Neural cell (in vitro differentiated cells): ENCODE measurements around the gene YBX2. TPM values are rescaled to one million over a fixed set of nuclear protein-coding genes. Genes with fewer than 3 reads are reported as not detected.

Experiments
- H2AFZ ChIP-seq: fragments of 200-600, 300-800 bp; sonication (generic), shearing (Covaris generic); 2 replicates; pipeline ENCODE4 v1.6.0; 2014; ENCODE audit warnings: low read depth, mild to moderate bottlenecking, antibody characterized with exemption, low read length, moderate library complexity
- H3F3A ChIP-seq: fragments of 200-600 bp; shearing (Covaris generic); 2 replicates; pipeline ENCODE4 v1.6.1; 2016; ENCODE audit warnings: mild to moderate bottlenecking, moderate library complexity, mixed read lengths, antibody characterized with exemption, low read length; ENCODE audit not compliant: insufficient read depth, poor library complexity, severe bottlenecking
- H3K27ac ChIP-seq: fragments of 200-600, 300-800 bp; sonication (generic), shearing (Covaris generic); 2 replicates; pipeline ENCODE4 v1.5.1; 2014; ENCODE audit warnings: mild to moderate bottlenecking, low read length, moderate library complexity
- H3K27me3 ChIP-seq: fragments of 300-800, 200-600 bp; sonication (generic), shearing (Covaris generic); 2 replicates; pipeline ENCODE4 v1.6.0; 2014; ENCODE audit warnings: mild to moderate bottlenecking, low read depth, low read length, moderate library complexity; ENCODE audit not compliant: insufficient read depth
- H3K36me3 ChIP-seq: fragments of 300-800, 200-600 bp; sonication (generic), shearing (Covaris generic); 2 replicates; pipeline ENCODE4 v1.5.1; 2014; ENCODE audit warnings: mild to moderate bottlenecking, antibody characterized with exemption, low read length, moderate library complexity; ENCODE audit not compliant: insufficient read depth
- H3K4me2 ChIP-seq: fragments of 300-800, 200-600 bp; sonication (generic), shearing (Covaris generic); 2 replicates; pipeline ENCODE4 v1.6.0; 2014; ENCODE audit warnings: mild to moderate bottlenecking, low read length
- H3K4me3 ChIP-seq: fragments of 300-800, 200-600 bp; sonication (generic), shearing (Covaris generic); 2 replicates; pipeline ENCODE4 v1.5.1; 2014; ENCODE audit warnings: mild to moderate bottlenecking, low read length, moderate library complexity
- H3K79me2 ChIP-seq: fragments of 200-600 bp; shearing (Covaris generic); replicated peaks from 2 replicates; pipeline ENCODE4 v1.6.0; 2014; ENCODE audit warnings: mild to moderate bottlenecking, low read length, moderate library complexity; ENCODE audit not compliant: insufficient read depth
- H3K9ac ChIP-seq: fragments of 300-800, 200-600 bp; sonication (generic), shearing (Covaris generic); 2 replicates; pipeline ENCODE4 v1.6.1; 2016; ENCODE audit warnings: mild to moderate bottlenecking, low read length, mixed read lengths
- H3K9me2 ChIP-seq: fragments of 200-600 bp; shearing (Covaris generic); 2 replicates; pipeline ENCODE4 v1.6.1; 2016; ENCODE audit warnings: mild to moderate bottlenecking, low read length, mixed read lengths; ENCODE audit not compliant: insufficient read depth
- H3K9me3 ChIP-seq: fragments of 200-600, 300-800 bp; sonication (generic), shearing (Covaris generic); 2 replicates; pipeline ENCODE4 v1.6.1; 2016; ENCODE audit warnings: mild to moderate bottlenecking, mixed run types, low read length, moderate library complexity, mixed read lengths
- H4K20me1 ChIP-seq: fragments of 200-600 bp; shearing (Covaris generic); 2 replicates; pipeline ENCODE4 v1.6.1; 2016; ENCODE audit warnings: mild to moderate bottlenecking, mixed run types; ENCODE audit not compliant: insufficient read depth
- CTCF ChIP-seq: fragments of 450-650 bp; IDR thresholded peaks from 2 replicates; pipeline ENCODE4 v1.5.1; 2014; ENCODE audit warnings: antibody characterized with exemption, mild to moderate bottlenecking, moderate library complexity; ENCODE audit not compliant: poor library complexity, severe bottlenecking
- EP300 ChIP-seq: fragments of 450-650 bp; conservative IDR thresholded peaks from 2 replicates; pipeline ENCODE4 v1.6.1; 2014; ENCODE audit warnings: antibody characterized with exemption, mild to moderate bottlenecking, moderate library complexity; ENCODE audit not compliant: poor library complexity, severe bottlenecking
- EZH2 ChIP-seq: fragments of 200-600, 300-800 bp; shearing (Covaris generic), sonication (generic); IDR thresholded peaks from 2 replicates; pipeline ENCODE4 v1.6.1; 2014; ENCODE audit warnings: antibody characterized with exemption, low read length, borderline replicate concordance, mild to moderate bottlenecking; ENCODE audit not compliant: insufficient read depth, poor library complexity, severe bottlenecking
- MXI1 ChIP-seq: fragments of 450-650 bp; conservative IDR thresholded peaks from 2 replicates; pipeline ENCODE4 v1.6.1; 2014; ENCODE audit warnings: antibody characterized with exemption, mild to moderate bottlenecking; ENCODE audit not compliant: poor library complexity, severe bottlenecking
- POLR2AphosphoS5 ChIP-seq: IDR thresholded peaks from 2 replicates; pipeline ENCODE4 v1.6.1; 2012
- RAD21 ChIP-seq: fragments of 450-650 bp; conservative IDR thresholded peaks from 2 replicates; pipeline ENCODE4 v1.6.1; 2014; ENCODE audit warnings: antibody characterized with exemption, mild to moderate bottlenecking, moderate library complexity
- SMC3 ChIP-seq: fragments of 450-650 bp; conservative IDR thresholded peaks from 2 replicates; pipeline ENCODE4 v1.6.1; 2014; ENCODE audit warnings: antibody characterized with exemption, mild to moderate bottlenecking, moderate library complexity; ENCODE audit not compliant: poor library complexity
- TAF1 ChIP-seq: IDR thresholded peaks from 2 replicates; pipeline ENCODE4 v1.6.1; 2012; ENCODE audit warnings: low read depth
- polyA plus RNA-seq: library from polyadenylated mRNA; depleted of rRNA; stranded (reverse); fragments of >200 nt; gene quantifications from 2 replicates; pipeline ENCODE4 v1.2.3, GENCODE V29; 2014
- TF ChIP-seq, protein P1 (sequence below): IDR thresholded peaks from 2 replicates; pipeline ENCODE4 v1.6.1; 2012; ENCODE audit warnings: borderline replicate concordance

Gene YBX2
- polyA plus RNA-seq, 1 donor from 2014 or later: 2.1 TPM

GRCh38 chr17:7249214-7249613 is 45.2 kb downstream of the YBX2 start:
- Histone ChIP-seq H3K9me3 (no peaks in the 10 kb centered on the region), H3K9me2 (no peaks in the 10 kb centered on the region), H3F3A (no peaks in the 10 kb centered on the region), H3K9ac (no peak overlapping the region), H3K27me3 (no peaks in the 10 kb centered on the region), H3K36me3 (no peaks in the 10 kb centered on the region), H4K20me1 (no peaks in the 10 kb centered on the region), H3K27ac (no peak overlapping the region), H2AFZ (no peak overlapping the region), H3K4me3 (peak overlapping the region; percentile 70), H3K4me2 (peak overlapping the region; percentile 51), H3K79me2 (peaks cover 55% of the 10 kb centered on the region)
- TF ChIP-seq TAF1 (no peak), EP300 (no peak), EZH2 (no peak), RAD21 (no peak), CTCF (no peak), POLR2AphosphoS5 (no peak), SMC3 (no peak), MXI1 (no peak)
- TF ChIP-seq, protein P1, sequence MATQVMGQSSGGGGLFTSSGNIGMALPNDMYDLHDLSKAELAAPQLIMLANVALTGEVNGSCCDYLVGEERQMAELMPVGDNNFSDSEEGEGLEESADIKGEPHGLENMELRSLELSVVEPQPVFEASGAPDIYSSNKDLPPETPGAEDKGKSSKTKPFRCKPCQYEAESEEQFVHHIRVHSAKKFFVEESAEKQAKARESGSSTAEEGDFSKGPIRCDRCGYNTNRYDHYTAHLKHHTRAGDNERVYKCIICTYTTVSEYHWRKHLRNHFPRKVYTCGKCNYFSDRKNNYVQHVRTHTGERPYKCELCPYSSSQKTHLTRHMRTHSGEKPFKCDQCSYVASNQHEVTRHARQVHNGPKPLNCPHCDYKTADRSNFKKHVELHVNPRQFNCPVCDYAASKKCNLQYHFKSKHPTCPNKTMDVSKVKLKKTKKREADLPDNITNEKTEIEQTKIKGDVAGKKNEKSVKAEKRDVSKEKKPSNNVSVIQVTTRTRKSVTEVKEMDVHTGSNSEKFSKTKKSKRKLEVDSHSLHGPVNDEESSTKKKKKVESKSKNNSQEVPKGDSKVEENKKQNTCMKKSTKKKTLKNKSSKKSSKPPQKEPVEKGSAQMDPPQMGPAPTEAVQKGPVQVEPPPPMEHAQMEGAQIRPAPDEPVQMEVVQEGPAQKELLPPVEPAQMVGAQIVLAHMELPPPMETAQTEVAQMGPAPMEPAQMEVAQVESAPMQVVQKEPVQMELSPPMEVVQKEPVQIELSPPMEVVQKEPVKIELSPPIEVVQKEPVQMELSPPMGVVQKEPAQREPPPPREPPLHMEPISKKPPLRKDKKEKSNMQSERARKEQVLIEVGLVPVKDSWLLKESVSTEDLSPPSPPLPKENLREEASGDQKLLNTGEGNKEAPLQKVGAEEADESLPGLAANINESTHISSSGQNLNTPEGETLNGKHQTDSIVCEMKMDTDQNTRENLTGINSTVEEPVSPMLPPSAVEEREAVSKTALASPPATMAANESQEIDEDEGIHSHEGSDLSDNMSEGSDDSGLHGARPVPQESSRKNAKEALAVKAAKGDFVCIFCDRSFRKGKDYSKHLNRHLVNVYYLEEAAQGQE: no peak

DNA sequence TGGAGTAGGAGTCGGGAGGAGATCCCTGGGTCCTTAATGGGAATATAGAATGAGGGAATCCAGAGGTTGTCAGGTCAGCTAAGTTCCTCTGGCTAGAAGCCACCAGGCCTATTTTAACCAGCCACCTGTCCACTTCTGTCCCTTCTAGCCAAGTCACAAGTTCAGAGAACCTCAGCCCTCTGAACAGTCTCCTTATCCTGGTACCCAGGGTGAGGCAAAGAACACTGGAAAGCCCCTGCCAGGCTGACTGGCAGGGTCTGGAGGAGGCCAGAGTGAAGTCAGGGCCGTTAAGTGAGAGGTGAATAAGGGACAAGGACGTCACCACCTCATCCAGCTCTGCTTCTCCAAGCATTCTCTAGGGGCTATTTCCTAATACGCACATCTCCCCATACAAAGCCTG is 45.6 kb downstream of the YBX2 start:
- H3K27me3 ChIP-seq: no peaks in the 10 kb centered on the region
- no peaks in the 10 kb centered on the region for H3K36me3 ChIP-seq
- H3K27ac ChIP-seq: no peak overlapping the region
- no peak overlapping the region for H2AFZ ChIP-seq
- no peaks in the 10 kb centered on the region for H4K20me1 ChIP-seq
- H3F3A ChIP-seq: no peaks in the 10 kb centered on the region
- TF ChIP-seq CTCF (no peak), RAD21 (no peak), TAF1 (no peak), MXI1 (no peak), EZH2 (no peak)
- H3K79me2 ChIP-seq: peaks cover 52% of the 10 kb centered on the region
- no peaks in the 10 kb centered on the region for H3K9me2 ChIP-seq
- no peaks in the 10 kb centered on the region for H3K9me3 ChIP-seq
- no peak overlapping the region for H3K9ac ChIP-seq
- H3K4me3 ChIP-seq: peak overlapping the region; percentile 70
- H3K4me2 ChIP-seq: peak overlapping the region; percentile 51
